ENCODE data around the gene FBF1.

- no peak for TF ChIP-seq CTCF (IDR thresholded peaks at IDR 0.05 in 2 of 3, conservative IDR thresholded peaks at IDR 0.05 in 1 of 3; ENCODE audit: borderline replicate concordance in 1 of 3, insufficient read depth in 1 of 3, low read depth in 2 of 3, low read length in 2 of 3)
- TF ChIP-seq CEBPB (IDR thresholded peaks at IDR 0.05; ENCODE audit: low read depth): no peak
These were observed 30.1 kb downstream of the FBF1 start for GRCh38 chr17:75910699-75911098.

All from HCT116 (cell line).